HG03095 (cell line): Measurements from ENCODE around the gene SMPD3.

Experiments
- ATAC-seq: cut with Tn5 transposase; IDR thresholded peaks from one replicate; pipeline ENCODE4 v1.9.1; 2021; ENCODE audit warnings: moderate library complexity; ENCODE audit not compliant: unreplicated experiment

Gene SMPD3

GRCh38 chr16:68343137-68343536 lies 105.2 kb downstream of the SMPD3 start:
- no peak for ATAC-seq

DNA sequence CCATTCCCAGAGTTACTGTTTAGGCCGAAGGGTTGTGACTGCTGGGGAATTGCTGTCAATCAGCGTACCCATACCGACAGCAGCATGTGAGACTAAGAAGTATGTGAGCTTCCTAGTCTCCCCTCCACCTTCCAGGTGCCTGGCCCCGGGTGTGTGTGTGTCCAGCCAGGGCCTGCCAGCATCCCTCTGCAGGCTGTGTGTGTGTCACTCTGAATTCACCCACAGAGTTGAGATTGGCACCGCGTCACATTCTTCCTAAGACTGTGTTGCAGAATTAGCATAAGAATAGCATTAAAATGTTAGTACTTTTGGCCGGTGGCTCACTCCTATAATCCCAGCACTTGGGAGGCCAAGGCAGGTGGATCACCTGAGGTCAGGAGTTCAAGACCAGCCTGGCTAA lies 105.7 kb downstream of the SMPD3 start:
- ATAC-seq, result no peak

- ATAC-seq, result no peak
Measured at GRCh38 chr16:68339214-68339613, 109.1 kb downstream of the SMPD3 start.

DNA sequence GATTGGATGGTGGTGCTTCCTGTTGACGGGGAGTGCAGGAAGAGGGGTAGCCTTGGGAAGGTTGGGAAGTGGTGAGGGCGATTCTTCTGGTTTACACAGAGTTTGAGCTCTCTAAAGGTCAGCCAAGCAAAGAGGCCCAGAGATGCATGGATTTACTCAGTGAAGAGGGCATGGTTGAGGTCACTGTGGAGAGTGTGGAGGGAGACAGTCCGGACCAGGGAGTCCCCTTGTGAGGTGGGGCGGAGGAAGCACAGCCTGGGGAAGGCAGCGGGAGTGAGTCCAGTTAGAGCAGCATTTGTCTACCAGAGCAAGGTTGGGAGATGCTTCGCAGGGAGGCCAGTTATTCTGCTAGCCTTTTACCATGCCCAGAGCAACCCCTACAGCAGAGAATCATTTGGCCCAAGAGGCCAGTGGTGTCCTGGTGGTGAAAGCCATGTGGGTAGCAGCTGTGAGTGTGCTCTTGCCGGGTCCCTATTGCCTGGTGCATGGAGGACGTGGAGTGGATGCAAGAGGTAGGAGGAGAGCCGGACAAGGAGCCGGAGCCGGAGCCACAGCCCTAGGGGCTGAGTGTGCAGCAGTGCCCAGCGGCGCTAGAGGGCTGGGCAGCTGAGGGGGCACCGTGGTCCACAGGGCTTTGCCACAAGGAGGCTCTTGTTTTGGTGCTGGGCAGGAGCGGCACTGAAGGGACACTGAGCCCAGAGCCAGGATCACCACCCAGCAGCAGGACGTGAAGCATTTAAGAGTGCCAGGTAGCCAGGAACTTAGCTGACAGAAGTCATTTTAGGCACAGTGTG lies 109.8 kb downstream of the SMPD3 start:
- ATAC-seq, result no peak

GRCh38 chr16:68335175-68335574 lies 113.1 kb downstream of the SMPD3 start:
- no peak for ATAC-seq

- ATAC-seq, result no peak
Measured at GRCh38 chr16:68332411-68333121, 115.7 kb downstream of the SMPD3 start.

- ATAC-seq, result no peak
Measured at GRCh38 chr16:68331879-68332410, 116.4 kb downstream of the SMPD3 start.

DNA sequence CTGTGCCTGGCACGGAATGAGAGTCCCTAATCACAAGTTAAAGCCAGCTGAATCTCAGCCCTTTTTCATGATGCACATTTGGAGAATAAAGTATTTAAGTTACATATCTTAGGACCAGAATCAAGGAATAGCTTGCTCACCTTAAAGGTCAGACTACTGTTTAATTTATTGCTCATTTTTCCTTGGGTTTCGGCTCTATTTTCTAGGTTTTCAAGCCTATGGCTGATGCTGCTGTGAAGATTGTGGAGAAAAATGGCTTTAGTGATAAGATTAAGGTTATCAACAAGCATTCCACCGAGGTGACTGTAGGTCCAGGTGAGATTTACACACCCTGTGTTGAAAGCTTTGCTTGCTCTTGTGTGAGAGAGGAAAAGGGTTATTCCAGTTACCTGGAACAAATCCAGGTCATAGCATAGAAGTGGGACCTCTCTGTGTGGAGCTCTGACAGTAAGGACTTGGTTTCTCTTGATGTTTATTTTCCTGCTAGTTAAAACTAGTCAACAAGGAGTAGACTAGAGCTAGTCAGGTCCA lies 119.4 kb downstream of the SMPD3 start:
- ATAC-seq, result no peak

DNA sequence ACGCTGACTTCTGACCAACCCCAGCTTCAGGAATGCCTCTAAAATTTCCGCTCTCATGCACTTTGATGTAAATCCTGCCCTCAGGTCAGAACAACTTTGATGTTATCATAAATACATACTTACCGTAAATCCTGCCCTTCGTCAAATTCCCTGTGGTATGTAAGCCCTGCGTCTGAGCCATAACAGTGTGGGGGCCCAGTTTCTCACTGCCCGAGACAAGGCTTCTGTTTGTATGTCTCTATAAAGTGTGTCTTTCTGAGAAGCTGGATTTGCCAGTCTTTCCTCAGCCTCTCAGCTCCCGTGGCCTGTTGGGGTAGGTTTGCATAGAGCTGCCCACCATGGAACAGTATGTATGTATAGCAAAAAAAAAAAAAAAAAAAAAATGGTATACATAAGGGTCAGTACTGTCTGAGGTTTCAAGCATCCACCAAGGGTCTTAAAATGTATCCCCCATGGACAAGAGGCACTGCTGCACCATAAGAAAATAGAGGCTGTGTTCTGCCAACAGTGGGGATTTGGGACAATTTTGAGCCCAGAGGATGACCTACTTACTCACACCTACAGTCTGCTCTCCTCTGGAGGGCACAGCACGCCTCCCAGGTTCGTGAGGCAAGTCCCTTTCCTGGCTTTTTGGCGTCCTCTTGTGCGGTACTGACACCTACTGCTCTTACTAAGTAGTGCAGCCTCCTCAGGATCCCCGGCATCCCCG lies 120.0 kb downstream of the SMPD3 start:
- peak; percentile 61 for ATAC-seq

DNA sequence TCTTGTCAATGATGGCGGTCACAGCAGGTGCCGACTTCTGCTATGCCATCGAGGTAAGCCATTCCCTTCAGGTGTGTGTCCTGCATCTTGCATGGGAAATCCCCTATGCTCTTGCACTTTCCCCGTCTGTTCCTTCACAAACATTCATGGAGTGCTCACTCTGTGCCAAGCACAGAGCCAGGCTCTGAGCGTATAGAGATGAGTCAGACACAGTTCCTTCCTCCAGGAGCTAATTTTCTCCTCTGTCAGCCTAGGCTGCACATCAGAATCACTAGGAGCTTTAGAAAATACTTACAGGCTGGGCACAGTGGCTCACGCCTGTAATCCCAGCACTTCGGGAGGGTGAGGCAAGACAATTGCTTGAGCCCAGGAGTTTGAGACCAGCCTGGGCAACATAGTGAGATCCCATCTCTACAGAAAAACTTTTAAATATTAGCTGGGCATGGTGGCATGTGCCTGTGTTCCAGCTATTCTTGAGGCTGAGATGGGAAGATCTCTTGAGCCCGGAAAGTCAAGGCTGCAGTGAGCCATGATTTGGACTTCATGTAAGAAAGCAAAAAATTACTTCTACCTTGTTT lies 123.4 kb downstream of the SMPD3 start:
- no peak for ATAC-seq

DNA sequence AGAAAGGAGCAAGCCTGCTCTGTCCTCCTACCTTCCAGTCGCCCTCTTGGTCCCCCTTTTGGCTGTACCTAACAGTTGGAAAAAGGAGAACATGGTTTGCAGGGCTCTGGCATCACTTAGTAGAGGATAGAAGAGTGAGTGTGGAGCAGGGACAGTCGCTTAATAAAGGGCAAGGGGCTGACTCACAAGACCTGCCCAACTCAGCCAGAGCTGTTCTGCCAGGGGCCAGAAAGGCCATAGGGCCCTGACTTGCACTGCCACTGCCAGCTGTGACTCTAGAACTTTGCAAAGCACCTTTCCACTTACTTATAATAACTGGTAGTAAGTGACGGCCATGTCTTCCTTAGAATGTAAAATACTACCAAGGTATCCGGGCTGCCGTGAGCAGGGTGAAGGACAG lies 124.0 kb downstream of the SMPD3 start:
- no peak for ATAC-seq

GRCh38 chr16:68319185-68319908 lies 129.0 kb downstream of the SMPD3 start:
- ATAC-seq, result no peak

- no peak for ATAC-seq
Measured at GRCh38 chr16:68313116-68313515, 135.2 kb downstream of the SMPD3 start.

- peak; percentile 97 for ATAC-seq
Measured at GRCh38 chr16:68310774-68311511, 137.4 kb downstream of the SMPD3 start, which contains the start of the genes PRMT7 and SLC7A6OS. PRMT7 (plus strand) TSS chr16:68311019; CDS start chr16:68315980, 4,961 bp downstream. SLC7A6OS (minus strand) TSS chr16:68310946; CDS start chr16:68310926, 20 bp downstream.

GRCh38 chr16:68310437-68310773 lies 137.9 kb downstream of the SMPD3 start:
- peak; percentile 25 for ATAC-seq

- ATAC-seq, result no peak
Measured at GRCh38 chr16:68309799-68310198, 138.5 kb downstream of the SMPD3 start.
